ENCODE results near the gene HERC6. TPM values are rescaled to one million over a fixed set of nuclear protein-coding genes. Genes with fewer than 3 reads are reported as not detected.

The HERC6 gene
- total and polyA plus RNA-seq, 2 experiments from 2014 or later, result 3.4 to 7.3 TPM

DNA sequence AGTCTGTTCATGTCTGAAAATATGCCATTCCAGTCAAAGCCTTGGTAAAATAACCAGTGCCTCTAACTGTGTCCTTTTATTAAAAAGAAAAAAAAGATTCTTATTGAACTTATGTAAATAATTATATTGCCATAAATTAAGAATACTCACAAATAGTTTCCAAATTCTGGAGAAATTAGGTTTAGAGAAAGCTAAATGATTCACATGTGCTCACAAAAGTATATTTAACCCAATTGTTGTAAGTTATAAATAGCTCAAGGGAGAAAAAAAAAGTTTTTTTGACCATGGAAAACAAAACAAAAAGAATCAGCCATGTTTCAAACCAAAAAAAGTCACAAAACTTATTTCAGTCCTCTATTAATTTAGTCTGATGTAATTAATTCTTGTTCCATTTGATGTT, 25.3 kb upstream of the HERC6 start (continued):
- TF ChIP-seq, protein P1, sequence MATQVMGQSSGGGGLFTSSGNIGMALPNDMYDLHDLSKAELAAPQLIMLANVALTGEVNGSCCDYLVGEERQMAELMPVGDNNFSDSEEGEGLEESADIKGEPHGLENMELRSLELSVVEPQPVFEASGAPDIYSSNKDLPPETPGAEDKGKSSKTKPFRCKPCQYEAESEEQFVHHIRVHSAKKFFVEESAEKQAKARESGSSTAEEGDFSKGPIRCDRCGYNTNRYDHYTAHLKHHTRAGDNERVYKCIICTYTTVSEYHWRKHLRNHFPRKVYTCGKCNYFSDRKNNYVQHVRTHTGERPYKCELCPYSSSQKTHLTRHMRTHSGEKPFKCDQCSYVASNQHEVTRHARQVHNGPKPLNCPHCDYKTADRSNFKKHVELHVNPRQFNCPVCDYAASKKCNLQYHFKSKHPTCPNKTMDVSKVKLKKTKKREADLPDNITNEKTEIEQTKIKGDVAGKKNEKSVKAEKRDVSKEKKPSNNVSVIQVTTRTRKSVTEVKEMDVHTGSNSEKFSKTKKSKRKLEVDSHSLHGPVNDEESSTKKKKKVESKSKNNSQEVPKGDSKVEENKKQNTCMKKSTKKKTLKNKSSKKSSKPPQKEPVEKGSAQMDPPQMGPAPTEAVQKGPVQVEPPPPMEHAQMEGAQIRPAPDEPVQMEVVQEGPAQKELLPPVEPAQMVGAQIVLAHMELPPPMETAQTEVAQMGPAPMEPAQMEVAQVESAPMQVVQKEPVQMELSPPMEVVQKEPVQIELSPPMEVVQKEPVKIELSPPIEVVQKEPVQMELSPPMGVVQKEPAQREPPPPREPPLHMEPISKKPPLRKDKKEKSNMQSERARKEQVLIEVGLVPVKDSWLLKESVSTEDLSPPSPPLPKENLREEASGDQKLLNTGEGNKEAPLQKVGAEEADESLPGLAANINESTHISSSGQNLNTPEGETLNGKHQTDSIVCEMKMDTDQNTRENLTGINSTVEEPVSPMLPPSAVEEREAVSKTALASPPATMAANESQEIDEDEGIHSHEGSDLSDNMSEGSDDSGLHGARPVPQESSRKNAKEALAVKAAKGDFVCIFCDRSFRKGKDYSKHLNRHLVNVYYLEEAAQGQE (IDR thresholded peaks at IDR 0.05; ENCODE audit: unreplicated experiment), result no peak

DNA sequence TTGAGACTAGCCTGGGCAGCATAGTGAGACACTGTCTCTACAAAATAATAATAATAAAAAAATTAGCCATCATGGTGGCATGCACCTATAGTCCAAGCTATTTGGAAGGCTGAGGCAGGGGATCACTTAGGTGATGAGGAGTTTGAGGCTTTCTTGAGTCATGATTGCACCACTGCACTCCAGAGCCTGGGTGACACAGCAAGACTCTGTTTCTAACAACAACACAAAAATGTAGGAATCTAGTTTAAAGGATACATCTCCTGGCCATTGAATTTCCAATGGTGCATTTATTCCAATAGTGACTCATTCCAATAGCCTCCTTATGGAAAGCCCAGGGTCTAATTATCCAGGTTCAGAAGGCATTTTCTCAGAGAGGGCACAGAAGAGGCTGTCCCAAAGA, 21.9 kb upstream of the HERC6 start:
- Histone ChIP-seq H3K9me2 (ENCODE audit: insufficient read depth) (no peaks in the 10 kb centered on the region), H3K4me1 (ENCODE audit: insufficient read depth) (no peaks in the 10 kb centered on the region), H3K27me3 (ENCODE audit: insufficient read depth) (no peaks in the 10 kb centered on the region), H3K79me2 (replicated peaks; ENCODE audit: insufficient read depth) (no peaks in the 10 kb centered on the region), H3F3A (replicated peaks; ENCODE audit: low read depth) (no peaks in the 10 kb centered on the region), H3K36me3 (ENCODE audit: insufficient read depth) (peaks cover 9% of the 10 kb centered on the region), H4K20me1 (replicated peaks; ENCODE audit: insufficient read depth) (no peaks in the 10 kb centered on the region), H3K27ac (ENCODE audit: low read depth) (no peak overlapping the region), H3K4me2 (no peak overlapping the region), H2AFZ (no peak overlapping the region), H3K4me3 (no peak overlapping the region)
- H3K36me3 Mint-ChIP-seq (ENCODE audit: low read depth), result peaks cover 24% of the 10 kb centered on the region
- DNase-seq (ENCODE audit: low spot score) (no peak), ATAC-seq (no peak)
- no peaks in the 10 kb centered on the region for H3K27me3 Mint-ChIP-seq (ENCODE audit: insufficient read depth, low read depth, poor library complexity)
- H3K9me3 Mint-ChIP-seq, result peaks cover 48% of the 10 kb centered on the region
- H3K27ac Mint-ChIP-seq, result no peak overlapping the region
- H3K4me1 Mint-ChIP-seq, result peaks cover 5% of the 10 kb centered on the region
- H3K4me3 Mint-ChIP-seq, result no peak overlapping the region
- TF ChIP-seq EZH2 (IDR thresholded peaks at IDR 0.05; ENCODE audit: low read depth, unreplicated experiment) (no peak), ZNF331 (CRISPR knock-in tag; IDR thresholded peaks at IDR 0.05; ENCODE audit: low read depth) (no peak), STAT1 (IDR thresholded peaks at IDR 0.05; ENCODE audit: unreplicated experiment) (no peak), POLR2AphosphoS5 (IDR thresholded peaks at IDR 0.05; ENCODE audit: low read depth) (no peak), EZH2phosphoT487 (IDR thresholded peaks at IDR 0.05; ENCODE audit: unreplicated experiment) (no peak), JUNB (IDR thresholded peaks at IDR 0.05; ENCODE audit: unreplicated experiment) (no peak), CREB1 (CRISPR knock-in tag; IDR thresholded peaks at IDR 0.05; ENCODE audit: low read depth) (no peak), NANOG (IDR thresholded peaks at IDR 0.05; ENCODE audit: borderline replicate concordance) (no peak)
- TF ChIP-seq, protein P2, sequence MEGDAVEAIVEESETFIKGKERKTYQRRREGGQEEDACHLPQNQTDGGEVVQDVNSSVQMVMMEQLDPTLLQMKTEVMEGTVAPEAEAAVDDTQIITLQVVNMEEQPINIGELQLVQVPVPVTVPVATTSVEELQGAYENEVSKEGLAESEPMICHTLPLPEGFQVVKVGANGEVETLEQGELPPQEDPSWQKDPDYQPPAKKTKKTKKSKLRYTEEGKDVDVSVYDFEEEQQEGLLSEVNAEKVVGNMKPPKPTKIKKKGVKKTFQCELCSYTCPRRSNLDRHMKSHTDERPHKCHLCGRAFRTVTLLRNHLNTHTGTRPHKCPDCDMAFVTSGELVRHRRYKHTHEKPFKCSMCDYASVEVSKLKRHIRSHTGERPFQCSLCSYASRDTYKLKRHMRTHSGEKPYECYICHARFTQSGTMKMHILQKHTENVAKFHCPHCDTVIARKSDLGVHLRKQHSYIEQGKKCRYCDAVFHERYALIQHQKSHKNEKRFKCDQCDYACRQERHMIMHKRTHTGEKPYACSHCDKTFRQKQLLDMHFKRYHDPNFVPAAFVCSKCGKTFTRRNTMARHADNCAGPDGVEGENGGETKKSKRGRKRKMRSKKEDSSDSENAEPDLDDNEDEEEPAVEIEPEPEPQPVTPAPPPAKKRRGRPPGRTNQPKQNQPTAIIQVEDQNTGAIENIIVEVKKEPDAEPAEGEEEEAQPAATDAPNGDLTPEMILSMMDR (conservative IDR thresholded peaks at IDR 0.05; ENCODE audit: low read depth in 2 of 2), result no peak
- TF ChIP-seq, protein P3, sequence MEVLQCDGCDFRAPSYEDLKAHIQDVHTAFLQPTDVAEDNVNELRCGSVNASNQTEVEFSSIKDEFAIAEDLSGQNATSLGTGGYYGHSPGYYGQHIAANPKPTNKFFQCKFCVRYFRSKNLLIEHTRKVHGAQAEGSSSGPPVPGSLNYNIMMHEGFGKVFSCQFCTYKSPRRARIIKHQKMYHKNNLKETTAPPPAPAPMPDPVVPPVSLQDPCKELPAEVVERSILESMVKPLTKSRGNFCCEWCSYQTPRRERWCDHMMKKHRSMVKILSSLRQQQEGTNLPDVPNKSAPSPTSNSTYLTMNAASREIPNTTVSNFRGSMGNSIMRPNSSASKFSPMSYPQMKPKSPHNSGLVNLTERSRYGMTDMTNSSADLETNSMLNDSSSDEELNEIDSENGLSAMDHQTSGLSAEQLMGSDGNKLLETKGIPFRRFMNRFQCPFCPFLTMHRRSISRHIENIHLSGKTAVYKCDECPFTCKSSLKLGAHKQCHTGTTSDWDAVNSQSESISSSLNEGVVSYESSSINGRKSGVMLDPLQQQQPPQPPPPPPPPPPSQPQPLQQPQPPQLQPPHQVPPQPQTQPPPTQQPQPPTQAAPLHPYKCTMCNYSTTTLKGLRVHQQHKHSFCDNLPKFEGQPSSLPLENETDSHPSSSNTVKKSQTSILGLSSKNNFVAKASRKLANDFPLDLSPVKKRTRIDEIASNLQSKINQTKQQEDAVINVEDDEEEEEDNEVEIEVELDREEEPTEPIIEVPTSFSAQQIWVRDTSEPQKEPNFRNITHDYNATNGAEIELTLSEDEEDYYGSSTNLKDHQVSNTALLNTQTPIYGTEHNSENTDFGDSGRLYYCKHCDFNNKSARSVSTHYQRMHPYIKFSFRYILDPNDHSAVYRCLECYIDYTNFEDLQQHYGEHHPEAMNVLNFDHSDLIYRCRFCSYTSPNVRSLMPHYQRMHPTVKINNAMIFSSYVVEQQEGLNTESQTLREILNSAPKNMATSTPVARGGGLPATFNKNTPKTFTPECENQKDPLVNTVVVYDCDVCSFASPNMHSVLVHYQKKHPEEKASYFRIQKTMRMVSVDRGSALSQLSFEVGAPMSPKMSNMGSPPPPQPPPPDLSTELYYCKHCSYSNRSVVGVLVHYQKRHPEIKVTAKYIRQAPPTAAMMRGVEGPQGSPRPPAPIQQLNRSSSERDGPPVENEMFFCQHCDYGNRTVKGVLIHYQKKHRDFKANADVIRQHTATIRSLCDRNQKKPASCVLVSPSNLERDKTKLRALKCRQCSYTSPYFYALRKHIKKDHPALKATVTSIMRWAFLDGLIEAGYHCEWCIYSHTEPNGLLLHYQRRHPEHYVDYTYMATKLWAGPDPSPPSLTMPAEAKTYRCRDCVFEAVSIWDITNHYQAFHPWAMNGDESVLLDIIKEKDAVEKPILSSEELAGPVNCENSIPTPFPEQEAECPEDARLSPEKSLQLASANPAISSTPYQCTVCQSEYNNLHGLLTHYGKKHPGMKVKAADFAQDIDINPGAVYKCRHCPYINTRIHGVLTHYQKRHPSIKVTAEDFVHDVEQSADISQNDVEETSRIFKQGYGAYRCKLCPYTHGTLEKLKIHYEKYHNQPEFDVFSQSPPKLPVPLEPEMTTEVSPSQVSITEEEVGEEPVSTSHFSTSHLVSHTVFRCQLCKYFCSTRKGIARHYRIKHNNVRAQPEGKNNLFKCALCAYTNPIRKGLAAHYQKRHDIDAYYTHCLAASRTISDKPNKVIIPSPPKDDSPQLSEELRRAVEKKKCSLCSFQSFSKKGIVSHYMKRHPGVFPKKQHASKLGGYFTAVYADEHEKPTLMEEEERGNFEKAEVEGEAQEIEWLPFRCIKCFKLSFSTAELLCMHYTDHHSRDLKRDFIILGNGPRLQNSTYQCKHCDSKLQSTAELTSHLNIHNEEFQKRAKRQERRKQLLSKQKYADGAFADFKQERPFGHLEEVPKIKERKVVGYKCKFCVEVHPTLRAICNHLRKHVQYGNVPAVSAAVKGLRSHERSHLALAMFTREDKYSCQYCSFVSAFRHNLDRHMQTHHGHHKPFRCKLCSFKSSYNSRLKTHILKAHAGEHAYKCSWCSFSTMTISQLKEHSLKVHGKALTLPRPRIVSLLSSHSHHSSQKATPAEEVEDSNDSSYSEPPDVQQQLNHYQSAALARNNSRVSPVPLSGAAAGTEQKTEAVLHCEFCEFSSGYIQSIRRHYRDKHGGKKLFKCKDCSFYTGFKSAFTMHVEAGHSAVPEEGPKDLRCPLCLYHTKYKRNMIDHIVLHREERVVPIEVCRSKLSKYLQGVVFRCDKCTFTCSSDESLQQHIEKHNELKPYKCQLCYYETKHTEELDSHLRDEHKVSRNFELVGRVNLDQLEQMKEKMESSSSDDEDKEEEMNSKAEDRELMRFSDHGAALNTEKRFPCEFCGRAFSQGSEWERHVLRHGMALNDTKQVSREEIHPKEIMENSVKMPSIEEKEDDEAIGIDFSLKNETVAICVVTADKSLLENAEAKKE (CRISPR knock-in tag; IDR thresholded peaks at IDR 0.05), result no peak
- TF ChIP-seq, protein P4, sequence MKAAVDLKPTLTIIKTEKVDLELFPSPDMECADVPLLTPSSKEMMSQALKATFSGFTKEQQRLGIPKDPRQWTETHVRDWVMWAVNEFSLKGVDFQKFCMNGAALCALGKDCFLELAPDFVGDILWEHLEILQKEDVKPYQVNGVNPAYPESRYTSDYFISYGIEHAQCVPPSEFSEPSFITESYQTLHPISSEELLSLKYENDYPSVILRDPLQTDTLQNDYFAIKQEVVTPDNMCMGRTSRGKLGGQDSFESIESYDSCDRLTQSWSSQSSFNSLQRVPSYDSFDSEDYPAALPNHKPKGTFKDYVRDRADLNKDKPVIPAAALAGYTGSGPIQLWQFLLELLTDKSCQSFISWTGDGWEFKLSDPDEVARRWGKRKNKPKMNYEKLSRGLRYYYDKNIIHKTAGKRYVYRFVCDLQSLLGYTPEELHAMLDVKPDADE (IDR thresholded peaks at IDR 0.05), result no peak
